PFSK-1 (cell line): ENCODE measurements around the gene QSER1.

Experiments
- REST ChIP-seq, 2 experiments: IDR thresholded peaks; 2 replicates each; pipeline versions ENCODE4 v1.6.1 to v1.8.0; 2011 to 2012; ENCODE audit warnings: low read depth in 2 of 2, low read length in 2 of 2, control low read depth in 1 of 2, inconsistent platforms in 1 of 2, mild to moderate bottlenecking in 1 of 2, moderate library complexity in 1 of 2; ENCODE audit not compliant: insufficient read depth in 1 of 2
- TAF1 ChIP-seq: IDR thresholded peaks from 2 replicates; pipeline ENCODE4 v1.6.1; 2012; ENCODE audit warnings: low read length, control low read depth, borderline replicate concordance; ENCODE audit not compliant: insufficient read depth

- TF ChIP-seq REST (IDR thresholded peaks at IDR 0.05; ENCODE audit: insufficient read depth in 1 of 2, low read depth in 2 of 2, low read length in 2 of 2), result no peak
- TF ChIP-seq TAF1, result no peak
These were observed 2.3 kb downstream of the QSER1 start for GRCh38 chr11:32894921-32895320.
